Measurements from ENCODE around the gene CNGA3. TPM values are rescaled to one million over a fixed set of nuclear protein-coding genes. Genes with fewer than 3 reads are reported as not detected.

The CNGA3 gene
- total RNA-seq, 1 donor from 2014 or later: 7.6 TPM

GRCh38 chr2:98388601-98389250, 42.5 kb downstream of the CNGA3 start:
- H3K27ac Mint-ChIP-seq (ENCODE audit: unreplicated experiment): no peak overlapping the region
- H3K9me3 Mint-ChIP-seq (ENCODE audit: unreplicated experiment): no peaks in the 10 kb centered on the region
- peaks cover 10% of the 10 kb centered on the region for H3K36me3 Mint-ChIP-seq (ENCODE audit: unreplicated experiment)
- no peak for DNase-seq
- no peak overlapping the region for H3K4me3 Mint-ChIP-seq (ENCODE audit: unreplicated experiment)
- TF ChIP-seq CTCF (IDR thresholded peaks at IDR 0.05; ENCODE audit: partially characterized antibody, unreplicated experiment): no peak
- H3K27me3 Mint-ChIP-seq (ENCODE audit: unreplicated experiment): peaks cover 4% of the 10 kb centered on the region
- H3K4me1 Mint-ChIP-seq (ENCODE audit: low read depth, unreplicated experiment): no peaks in the 10 kb centered on the region

- Mint-ChIP-seq H3K9me3 (ENCODE audit: unreplicated experiment) (no peaks in the 10 kb centered on the region), H3K27me3 (ENCODE audit: unreplicated experiment) (peaks cover 4% of the 10 kb centered on the region), H3K36me3 (ENCODE audit: unreplicated experiment) (peaks cover 10% of the 10 kb centered on the region), H3K4me3 (ENCODE audit: unreplicated experiment) (no peak overlapping the region), H3K27ac (ENCODE audit: unreplicated experiment) (no peak overlapping the region), H3K4me1 (ENCODE audit: low read depth, unreplicated experiment) (no peaks in the 10 kb centered on the region)
- no peak for DNase-seq
- no peak for TF ChIP-seq CTCF (IDR thresholded peaks at IDR 0.05; ENCODE audit: partially characterized antibody, unreplicated experiment)
Observed at GRCh38 chr2:98389251-98389605, 43.0 kb downstream of the CNGA3 start.

- no peaks in the 10 kb centered on the region for H3K4me1 Mint-ChIP-seq (ENCODE audit: low read depth, unreplicated experiment)
Observed at GRCh38 chr2:98390571-98391476, 44.6 kb downstream of the CNGA3 start.

GRCh38 chr2:98391581-98392270, 45.5 kb downstream of the CNGA3 start:
- Mint-ChIP-seq H3K27me3 (ENCODE audit: unreplicated experiment) (peaks cover 4% of the 10 kb centered on the region), H3K36me3 (ENCODE audit: unreplicated experiment) (peaks cover 18% of the 10 kb centered on the region), H3K9me3 (ENCODE audit: unreplicated experiment) (no peaks in the 10 kb centered on the region), H3K4me1 (ENCODE audit: low read depth, unreplicated experiment) (no peaks in the 10 kb centered on the region), H3K4me3 (ENCODE audit: unreplicated experiment) (no peak overlapping the region), H3K27ac (ENCODE audit: unreplicated experiment) (no peak overlapping the region)
- DNase-seq: no peak
- no peak for TF ChIP-seq CTCF (IDR thresholded peaks at IDR 0.05; ENCODE audit: partially characterized antibody, unreplicated experiment)

More at GRCh38 chr2:98390571-98391476, 44.6 kb downstream of the CNGA3 start:
- H3K4me3 Mint-ChIP-seq (ENCODE audit: unreplicated experiment): no peak overlapping the region
- no peak for DNase-seq
- H3K36me3 Mint-ChIP-seq (ENCODE audit: unreplicated experiment): peaks cover 10% of the 10 kb centered on the region
- TF ChIP-seq CTCF (IDR thresholded peaks at IDR 0.05; ENCODE audit: partially characterized antibody, unreplicated experiment): no peak
- no peak overlapping the region for H3K27ac Mint-ChIP-seq (ENCODE audit: unreplicated experiment)
- H3K27me3 Mint-ChIP-seq (ENCODE audit: unreplicated experiment): peaks cover 4% of the 10 kb centered on the region
- no peaks in the 10 kb centered on the region for H3K9me3 Mint-ChIP-seq (ENCODE audit: unreplicated experiment)
